Small intestine (tissue), 7 donors: ENCODE measurements around the gene ARL2BP. TPM values are rescaled to one million over a fixed set of nuclear protein-coding genes. Genes with fewer than 3 reads are reported as not detected.
"Not testable (repeated sequence)": the region's sequence is repeated elsewhere in the genome, so short reads cannot be mapped to it uniquely, and the experiment has no call there.

Source experiments
- DNase-seq, 2 donors: peaks; one replicate each; pipeline versions ENCODE4 v3.0.0 to v3.0.0-alpha.2; 2013
- FAIRE-seq: peaks from 2 replicates; lab custom pipeline; 2012; peaks lifted over from hg19 to GRCh38; lab: Jason Lieb, UNC
- H3K27ac ChIP-seq, 3 donors: one replicate each; pipeline ENCODE4 v1.5.1; 2013; ENCODE audit warnings: low read length in 2 of 3, mild to moderate bottlenecking in 2 of 3, control low read depth in 1 of 3, inconsistent platforms in 1 of 3, low read depth in 1 of 3, moderate library complexity in 1 of 3
- H3K27me3 ChIP-seq, 3 donors: one replicate each; pipeline ENCODE4 v1.6.1; 2013; ENCODE audit warnings: low read length in 3 of 3, inconsistent platforms in 1 of 3; ENCODE audit not compliant: control insufficient read depth in 3 of 3, insufficient read depth in 3 of 3
- H3K36me3 ChIP-seq, 3 donors: one replicate each; pipeline ENCODE4 v1.6.1; 2013; ENCODE audit warnings: low read length in 3 of 3, inconsistent platforms in 1 of 3, low read depth in 1 of 3, mild to moderate bottlenecking in 1 of 3, moderate library complexity in 1 of 3; ENCODE audit not compliant: control insufficient read depth in 3 of 3, insufficient read depth in 2 of 3
- H3K4me1 ChIP-seq, 3 donors: one replicate each; pipeline ENCODE4 v1.6.1; 2013; ENCODE audit warnings: low read length in 2 of 3, inconsistent platforms in 1 of 3, low read depth in 1 of 3, mild to moderate bottlenecking in 1 of 3, moderate library complexity in 1 of 3; ENCODE audit not compliant: control insufficient read depth in 3 of 3, insufficient read depth in 2 of 3
- H3K4me3 ChIP-seq, 3 donors: one replicate each; pipeline ENCODE4 v1.5.1; 2013; ENCODE audit warnings: low read length in 3 of 3, control low read depth in 1 of 3, inconsistent platforms in 1 of 3, low read depth in 1 of 3, mild to moderate bottlenecking in 1 of 3, moderate library complexity in 1 of 3
- H3K9me3 ChIP-seq, 2 donors: one replicate each; pipeline ENCODE4 v1.6.1; 2013; ENCODE audit warnings: low read depth in 1 of 2, low read length in 1 of 2; ENCODE audit not compliant: control insufficient read depth in 2 of 2, insufficient read depth in 1 of 2
- WGBS, 3 donors: extraction: QIAGEN DNeasy Blood & Tissue Kit; methylation state at CpG; one replicate each; pipeline ENCODE4 v1.1.7; 2013; 5-methylcytosine and 5-hydroxymethylcytosine counted together
- polyA plus RNA-seq, 4 donors: library from polyadenylated mRNA; stranded (reverse) in 3 of 4; unstranded in 1 of 4; fragments of 200-250 nt in 3 of 4; fragments of 120-200 nt in 1 of 4; gene quantifications; one replicate each; pipeline versions ENCODE4 v1.2.1 to v1.2.3, GENCODE V29; 2013
- donor health status: healthy with polysubstance abuse.
- donor health status: control.
- donor health status: control.
- donor health status: Bipolar disorder and iron deficiency.
- donor health status: healthy.

The ARL2BP gene
- polyA plus RNA-seq, 4 donors = 18.8 to 40.9 (median 27.6) TPM

DNA sequence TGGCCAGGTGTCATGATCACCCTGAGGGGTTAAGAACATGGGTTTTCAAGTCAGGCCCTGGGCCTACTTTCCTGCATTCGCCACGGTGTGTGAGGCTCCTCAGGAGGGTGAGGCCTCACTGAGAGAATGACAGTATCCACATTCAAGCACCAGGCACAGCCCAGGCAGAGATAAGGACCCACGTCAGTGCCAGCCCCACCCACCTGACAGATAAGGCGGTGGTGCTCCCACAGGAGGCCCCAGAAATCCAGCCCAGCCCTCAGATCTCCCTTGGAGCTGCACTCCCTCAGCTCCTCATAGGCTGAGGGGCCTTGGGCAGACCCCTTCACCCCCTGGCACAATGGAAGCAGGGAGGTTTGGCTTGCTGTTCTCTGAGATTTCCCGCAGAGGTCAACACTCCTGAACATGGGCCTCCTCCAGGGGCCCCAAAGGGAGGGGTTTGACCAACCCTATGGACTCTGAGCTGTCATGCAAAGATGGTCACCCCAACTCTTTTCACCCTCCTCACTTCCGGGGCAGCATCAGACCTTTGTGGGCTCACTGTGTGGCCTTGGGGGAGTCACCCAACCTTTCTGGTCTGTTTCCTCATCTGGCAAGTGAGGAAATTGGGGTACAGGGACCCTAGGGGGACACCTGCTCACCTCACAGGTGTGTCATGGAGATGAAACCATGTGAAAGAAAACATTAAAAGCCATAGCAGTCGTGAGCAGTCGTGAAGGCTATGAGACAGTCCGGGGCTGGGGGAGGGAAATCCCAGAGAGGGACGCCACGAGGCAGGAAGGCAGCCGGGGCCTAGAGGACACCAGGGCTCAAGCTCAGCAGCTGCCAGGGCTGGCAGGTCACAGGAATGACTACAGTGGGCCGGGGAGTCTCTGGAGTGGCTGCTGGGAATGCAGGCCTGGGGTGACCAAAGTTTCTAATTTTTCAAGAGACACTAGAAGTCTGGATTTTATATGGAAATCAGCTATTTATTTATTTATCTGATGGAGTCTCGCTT, 24.0 kb downstream of the ARL2BP start:
- H3K9me3 ChIP-seq = no peaks in the 10 kb centered on the region
- no peaks in the 10 kb centered on the region for H3K27me3 ChIP-seq
- DNase-seq (peak; percentile 97), FAIRE-seq (no peak)
- H3K36me3 ChIP-seq = peaks cover 0 to 46% (median 0%) of the 10 kb centered on the region in 3 donors
- H3K27ac ChIP-seq = peak overlapping the region; percentile 74 to 97 (median 93)
- WGBS, 3 donors = 24 to 50% (median 35%) methylated on average over 14 of the region's 14 CpGs
- H3K4me3 ChIP-seq = no peak overlapping the region
- peaks cover 3 to 89% (median 8%) of the 10 kb centered on the region in 3 donors for H3K4me1 ChIP-seq

DNA sequence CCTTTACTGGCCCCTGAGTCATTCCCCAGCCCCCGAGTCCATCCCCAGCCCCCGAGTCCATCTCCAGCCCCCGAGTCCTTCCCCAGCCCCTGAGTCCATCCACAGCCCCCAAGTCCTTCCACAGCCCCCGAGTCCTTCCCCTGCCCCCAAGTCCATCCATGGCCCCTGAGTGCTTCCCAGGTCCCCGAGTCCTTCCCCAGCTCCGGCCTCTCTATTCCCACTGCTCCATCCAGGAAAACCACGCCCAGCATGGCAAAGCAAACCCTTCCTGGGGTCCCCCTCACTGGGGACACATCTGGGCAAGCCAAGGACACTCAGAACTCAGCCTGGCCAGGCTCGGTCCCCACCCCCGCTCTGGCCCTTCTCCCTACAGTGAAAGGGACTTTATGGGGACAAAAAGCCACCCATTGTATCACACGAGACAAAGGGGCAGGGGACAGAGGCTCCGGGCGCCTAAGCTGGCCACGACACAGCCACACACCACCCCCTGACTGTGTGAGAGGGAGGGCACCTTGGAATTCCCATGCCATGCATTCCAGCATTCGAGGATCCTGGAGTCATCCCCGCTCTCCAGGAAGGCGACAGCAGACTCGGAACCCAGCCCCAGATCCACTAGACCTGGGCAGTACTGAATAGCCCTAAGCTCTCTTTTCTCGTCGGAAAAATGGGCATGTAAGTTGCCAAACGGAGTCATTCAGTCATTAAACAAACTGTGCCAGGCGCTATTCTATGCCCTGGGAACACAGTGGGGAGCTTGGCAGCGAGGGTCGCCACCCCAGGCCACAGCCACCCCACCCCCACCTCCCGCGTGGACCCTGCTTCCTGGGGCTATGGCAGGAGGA, 25.4 kb downstream of the ARL2BP start:
- no peak for DNase-seq
- no peaks in the 10 kb centered on the region for H3K27me3 ChIP-seq
- H3K27ac ChIP-seq = peak overlapping the region in 2 of 3 donors; percentile 74 to 97
- WGBS, 3 donors = 84 to 93% (median 89%) methylated on average over 22 to 25 of the region's 25 CpGs
- H3K36me3 ChIP-seq = peaks cover 0 to 36% (median 0%) of the 10 kb centered on the region in 3 donors
- no peak for FAIRE-seq
- H3K4me3 ChIP-seq = no peak overlapping the region
- peaks cover 3 to 76% (median 8%) of the 10 kb centered on the region in 3 donors for H3K4me1 ChIP-seq
- no peaks in the 10 kb centered on the region for H3K9me3 ChIP-seq

DNA sequence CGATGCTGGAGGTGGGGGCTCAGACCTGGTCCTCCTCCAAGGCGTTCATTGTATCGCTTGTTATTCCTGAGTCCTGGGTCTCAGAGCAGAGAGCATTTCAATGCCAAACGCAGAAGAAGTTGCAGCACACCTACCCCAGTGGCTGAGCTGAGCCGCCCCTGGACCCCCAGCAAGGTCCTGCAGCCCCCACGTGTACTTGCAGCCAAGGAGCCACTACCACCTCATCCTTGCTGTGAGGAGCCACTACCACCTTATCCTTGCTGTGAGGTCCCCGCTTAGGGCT, 25.9 kb downstream of the ARL2BP start:
- Histone ChIP-seq H3K27me3 (no peaks in the 10 kb centered on the region), H3K36me3 (peaks cover 0 to 37% (median 3%) of the 10 kb centered on the region in 3 donors), H3K27ac (peak overlapping the region in 1 of 3 donors; percentile 97), H3K4me1 (peaks cover 3 to 70% (median 8%) of the 10 kb centered on the region in 3 donors), H3K4me3 (no peak overlapping the region), H3K9me3 (no peaks in the 10 kb centered on the region)
- no peak for DNase-seq
- no peak for FAIRE-seq
- 90 to 94% (median 92%) methylated on average over 7 of the region's 7 CpGs for WGBS, 3 donors

DNA sequence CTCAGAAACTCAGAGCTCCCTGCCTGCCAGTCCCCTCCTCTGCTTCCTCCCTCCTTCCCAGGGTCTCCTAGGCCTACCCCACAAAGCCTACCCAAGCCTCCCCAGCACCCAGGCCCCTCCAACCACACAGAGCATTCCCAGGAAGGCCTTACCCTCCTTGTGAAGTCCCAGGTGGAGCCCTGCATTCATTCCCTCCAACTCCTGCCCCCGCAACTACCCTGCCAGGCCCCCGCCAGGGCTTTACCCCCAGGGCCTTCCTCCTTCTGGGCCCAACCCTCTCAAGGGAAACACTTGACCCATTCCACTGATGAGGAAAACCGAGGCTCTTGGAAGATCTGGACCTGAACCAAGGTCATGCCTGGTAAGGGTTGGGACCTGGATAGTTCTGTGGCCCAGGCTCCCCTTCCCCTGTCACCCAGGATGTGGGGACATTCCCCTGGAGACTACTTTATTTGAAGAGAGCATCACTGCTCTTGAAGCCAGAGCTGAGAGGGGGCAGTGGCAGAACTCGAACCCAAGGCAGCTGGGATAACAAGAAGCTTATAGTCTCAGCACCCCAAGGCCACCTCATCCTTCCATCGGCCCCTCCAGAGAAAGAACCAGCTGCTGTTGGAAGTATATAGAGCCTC, 26.9 kb downstream of the ARL2BP start:
- Histone ChIP-seq H3K36me3 (peaks cover 0 to 40% (median 3%) of the 10 kb centered on the region in 3 donors), H3K9me3 (no peaks in the 10 kb centered on the region), H3K4me3 (no peak overlapping the region), H3K4me1 (peaks cover 3 to 64% (median 9%) of the 10 kb centered on the region in 3 donors), H3K27me3 (no peaks in the 10 kb centered on the region), H3K27ac (peak overlapping the region in 1 of 3 donors; percentile 76)
- FAIRE-seq (no peak), DNase-seq (no peak)
- WGBS, 3 donors = 80 to 92% (median 87%) methylated on average over 5 of the region's 5 CpGs

DNA sequence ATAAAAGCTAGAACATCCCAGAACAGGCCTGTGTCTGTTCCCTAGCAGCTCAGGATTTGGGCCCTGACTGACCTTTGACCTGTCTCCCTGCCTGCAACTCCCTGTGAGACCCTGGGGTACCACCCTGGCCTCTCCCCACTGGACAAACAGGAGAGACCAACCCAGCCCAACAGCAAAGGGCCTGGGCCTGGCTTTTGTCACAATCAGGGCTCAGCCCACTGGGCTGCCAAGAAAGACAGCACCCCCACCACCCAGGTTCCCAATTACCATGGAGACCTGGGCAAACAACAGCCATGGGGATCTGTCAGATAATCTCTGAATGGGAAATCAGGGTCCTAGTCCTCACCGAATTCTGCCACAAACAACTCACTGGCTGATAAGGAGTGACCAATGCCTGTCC, 28.3 kb downstream of the ARL2BP start:
- FAIRE-seq (no peak), DNase-seq (no peak)
- Histone ChIP-seq H3K27me3 (no peaks in the 10 kb centered on the region), H3K27ac (peak overlapping the region in 1 of 3 donors; percentile 11), H3K36me3 (peaks cover 0 to 41% (median 3%) of the 10 kb centered on the region in 3 donors), H3K4me1 (peaks cover 2 to 54% (median 3%) of the 10 kb centered on the region in 3 donors), H3K9me3 (no peaks in the 10 kb centered on the region), H3K4me3 (no peak overlapping the region)
- WGBS, 3 donors = 74 to 93% (median 85%) methylated on average over 1 of the region's 1 CpG

DNA sequence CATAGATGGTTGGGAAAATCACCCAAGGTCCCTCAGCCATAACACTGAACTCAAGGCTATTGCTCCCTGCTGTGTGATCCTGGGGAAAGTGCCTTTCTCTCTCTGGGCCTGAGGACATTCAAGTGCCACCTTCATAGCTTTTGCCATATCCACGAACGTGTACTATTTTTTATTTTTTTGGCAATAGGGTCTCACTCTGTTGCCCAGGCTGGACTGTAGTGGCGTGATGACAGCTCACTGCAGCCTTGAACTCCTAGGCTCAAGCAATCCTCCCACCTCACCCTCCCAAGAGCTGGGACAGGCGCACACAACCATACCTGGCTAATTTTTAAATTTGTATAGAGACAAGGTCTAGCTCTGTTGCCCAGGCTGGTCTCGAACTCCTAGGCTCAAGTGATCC, 28.8 kb downstream of the ARL2BP start:
- DNase-seq (no peak), FAIRE-seq (no peak)
- H3K27me3 ChIP-seq = no peaks in the 10 kb centered on the region
- H3K9me3 ChIP-seq = no peaks in the 10 kb centered on the region
- peaks cover 0 to 41% (median 3%) of the 10 kb centered on the region in 3 donors for H3K36me3 ChIP-seq
- 92 to 95% (median 92%) methylated on average over 5 of the region's 5 CpGs for WGBS, 3 donors
- H3K4me1 ChIP-seq = peaks cover 2 to 49% (median 3%) of the 10 kb centered on the region in 3 donors
- H3K27ac ChIP-seq = peak overlapping the region in 1 of 3 donors; percentile 11
- H3K4me3 ChIP-seq = no peak overlapping the region

DNA sequence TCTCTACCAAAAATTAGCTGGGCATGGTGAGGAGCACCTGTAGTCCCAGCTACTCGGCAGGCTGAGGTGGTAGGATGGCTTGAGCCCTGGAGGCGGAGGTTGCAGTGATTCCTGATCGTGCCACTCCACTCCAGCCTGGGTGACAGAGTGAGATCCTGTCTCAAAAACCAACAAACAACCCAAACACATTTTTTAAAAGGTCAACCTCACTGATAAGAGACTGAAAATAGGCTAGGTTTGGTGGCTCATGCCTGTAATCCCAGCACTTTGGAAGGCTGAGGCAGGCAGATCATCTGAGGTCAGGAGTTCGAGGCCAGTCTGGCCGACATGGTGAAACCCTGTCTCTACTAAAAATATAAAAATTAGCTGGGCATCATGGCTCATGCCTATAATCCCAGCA, 30.9 kb downstream of the ARL2BP start:
- not testable (repeated sequence) for H3K27me3 ChIP-seq, H3K9me3 ChIP-seq, DNase-seq, FAIRE-seq, H3K27ac ChIP-seq, H3K4me3 ChIP-seq
- Histone ChIP-seq H3K4me1 (peaks cover 0 to 39% (median 5%) of the 10 kb centered on the region in 3 donors), H3K36me3 (peaks cover 0 to 40% (median 3%) of the 10 kb centered on the region in 3 donors)
- WGBS, 3 donors = 81 to 85% (median 82%) methylated on average over 5 of the region's 5 CpGs

DNA sequence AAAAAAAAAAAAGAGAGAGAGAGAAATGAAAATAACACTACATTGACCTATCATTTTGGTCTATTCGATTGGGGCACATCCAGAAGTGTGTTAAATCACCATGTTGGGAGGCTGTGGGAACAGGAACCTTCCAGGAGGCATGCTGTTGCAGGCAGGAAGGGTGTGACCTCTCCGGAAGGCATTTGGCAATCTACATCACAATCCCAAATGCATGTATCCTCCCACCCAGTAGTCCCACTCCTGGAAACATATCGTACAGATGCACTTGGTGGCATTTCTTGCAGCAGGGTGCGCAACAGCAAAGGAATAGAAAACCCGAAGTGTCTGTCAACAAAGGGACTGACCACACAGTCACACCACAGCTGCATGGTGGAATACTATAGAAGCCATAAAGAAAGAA, 31.5 kb downstream of the ARL2BP start:
- Histone ChIP-seq H3K4me3 (no peak overlapping the region), H3K27ac (peak overlapping the region in 1 of 3 donors; percentile 29), H3K4me1 (peaks cover 0 to 35% (median 7%) of the 10 kb centered on the region in 3 donors), H3K36me3 (peaks cover 0 to 41% (median 3%) of the 10 kb centered on the region in 3 donors), H3K9me3 (no peaks in the 10 kb centered on the region), H3K27me3 (no peaks in the 10 kb centered on the region)
- DNase-seq (no peak), FAIRE-seq (no peak)
- WGBS, 3 donors = 61 to 72% (median 64%) methylated on average over 5 of the region's 5 CpGs
